ENCODE measurements around the gene DDX41.
"Not testable (repeated sequence)": the region's sequence is repeated elsewhere in the genome, so short reads cannot be mapped to it uniquely, and the experiment has no call there.

DDX41 gene

DNA sequence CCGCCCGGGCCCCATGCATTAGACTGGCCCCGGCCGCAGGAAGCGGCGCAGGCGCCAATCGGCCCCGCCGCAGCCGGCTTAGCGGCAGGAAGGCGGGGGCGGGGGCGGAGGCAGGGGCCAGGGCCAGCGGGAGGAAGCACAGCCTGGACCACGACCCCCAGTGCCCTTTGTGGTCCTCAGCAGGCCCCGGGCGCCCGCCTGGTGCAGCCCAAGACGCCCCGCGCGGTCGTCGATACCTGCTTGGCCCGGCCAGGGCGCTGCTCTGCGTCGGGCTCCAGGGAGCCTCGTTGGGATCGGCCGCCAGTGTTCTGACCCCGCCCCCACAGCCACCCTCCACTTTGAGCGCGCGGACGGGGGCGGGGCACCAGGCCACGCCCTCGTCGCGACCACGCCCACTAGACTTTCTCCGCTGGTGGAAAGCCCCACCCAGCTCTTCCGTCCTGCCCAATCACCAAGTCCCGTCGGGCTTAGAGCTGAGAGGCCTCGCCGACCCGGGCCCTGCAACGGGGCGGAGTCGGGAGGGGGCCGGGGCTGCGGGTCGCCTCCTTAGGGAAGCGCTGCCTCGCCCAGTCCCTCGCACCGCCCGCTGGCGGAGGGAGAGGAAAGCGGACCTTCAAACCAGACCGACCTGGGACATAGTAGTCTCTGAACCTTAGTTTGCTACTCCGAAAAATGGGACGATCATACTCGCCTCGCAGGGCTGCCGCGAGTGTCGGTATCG, 19.3 kb downstream of the DDX41 start, which contains the start of gene PDLIM7:
Gene PDLIM7, minus strand, starts transcription at position 313 of the 721 bp plus-strand sequence. CDS start 1,092 bp downstream, outside the sequence.
- peak; percentile 99 for DNase-seq

DNA sequence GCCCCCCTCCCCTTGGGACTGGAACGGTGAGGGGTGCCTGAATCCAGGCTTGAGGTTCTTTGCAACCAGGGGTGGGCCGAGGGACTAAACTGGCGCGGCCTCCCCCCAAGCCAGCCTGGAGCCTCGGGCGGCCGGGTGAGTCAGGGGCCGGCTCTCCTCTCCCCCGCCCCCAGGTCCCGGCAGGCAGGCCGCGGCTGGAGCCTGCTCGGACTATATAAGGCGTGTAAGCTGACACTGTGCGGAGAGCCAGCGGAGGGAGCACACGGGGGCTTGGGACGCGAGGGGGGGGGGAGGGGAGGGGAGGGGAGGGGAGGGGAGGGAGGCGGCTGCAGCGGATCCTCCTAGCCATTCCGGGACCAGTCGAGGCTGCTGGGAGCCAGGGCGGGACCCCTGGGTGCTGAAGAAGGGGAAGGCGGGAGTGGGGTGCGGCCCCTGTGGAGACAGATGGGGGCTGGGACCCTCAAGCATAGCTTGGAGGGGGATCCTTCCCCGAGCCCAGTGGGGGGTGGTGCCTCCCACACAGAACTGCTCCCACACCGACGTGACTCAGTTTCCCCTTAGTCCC, 20.0 kb downstream of the DDX41 start:
- peak; percentile 86 for DNase-seq

DNA sequence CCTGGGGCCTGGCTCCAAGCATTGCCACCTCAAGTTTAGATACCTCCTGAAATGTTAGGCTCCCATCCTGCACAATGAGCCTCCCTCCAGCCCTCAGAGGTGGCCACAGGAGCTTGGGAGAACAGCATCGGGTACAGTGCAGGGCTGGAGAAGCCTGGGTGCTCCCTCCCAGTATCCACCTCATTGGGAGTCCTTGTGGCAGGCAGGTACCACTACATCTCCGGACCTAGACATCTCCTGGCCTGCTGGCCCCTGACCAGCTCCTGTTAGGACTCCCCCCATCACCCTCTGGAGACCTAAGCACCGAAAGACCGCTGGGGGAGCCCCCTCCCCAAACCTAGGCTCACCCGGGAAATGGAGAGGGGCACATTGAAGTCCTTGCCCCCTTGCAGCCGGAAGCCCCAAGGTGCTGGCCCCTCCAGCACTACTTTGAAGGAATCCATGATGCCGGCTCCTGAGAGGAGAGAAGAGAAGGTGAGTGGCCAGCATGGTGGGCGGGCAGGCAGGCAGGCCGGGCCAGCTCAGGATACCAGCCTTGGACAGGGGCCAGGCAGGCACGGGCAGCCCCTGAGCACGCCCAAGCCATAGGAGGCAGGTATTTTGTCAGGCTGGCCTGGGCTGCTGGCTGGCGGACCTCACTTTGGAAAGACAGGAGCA, 20.6 kb downstream of the DDX41 start:
- no peak for DNase-seq

DNA sequence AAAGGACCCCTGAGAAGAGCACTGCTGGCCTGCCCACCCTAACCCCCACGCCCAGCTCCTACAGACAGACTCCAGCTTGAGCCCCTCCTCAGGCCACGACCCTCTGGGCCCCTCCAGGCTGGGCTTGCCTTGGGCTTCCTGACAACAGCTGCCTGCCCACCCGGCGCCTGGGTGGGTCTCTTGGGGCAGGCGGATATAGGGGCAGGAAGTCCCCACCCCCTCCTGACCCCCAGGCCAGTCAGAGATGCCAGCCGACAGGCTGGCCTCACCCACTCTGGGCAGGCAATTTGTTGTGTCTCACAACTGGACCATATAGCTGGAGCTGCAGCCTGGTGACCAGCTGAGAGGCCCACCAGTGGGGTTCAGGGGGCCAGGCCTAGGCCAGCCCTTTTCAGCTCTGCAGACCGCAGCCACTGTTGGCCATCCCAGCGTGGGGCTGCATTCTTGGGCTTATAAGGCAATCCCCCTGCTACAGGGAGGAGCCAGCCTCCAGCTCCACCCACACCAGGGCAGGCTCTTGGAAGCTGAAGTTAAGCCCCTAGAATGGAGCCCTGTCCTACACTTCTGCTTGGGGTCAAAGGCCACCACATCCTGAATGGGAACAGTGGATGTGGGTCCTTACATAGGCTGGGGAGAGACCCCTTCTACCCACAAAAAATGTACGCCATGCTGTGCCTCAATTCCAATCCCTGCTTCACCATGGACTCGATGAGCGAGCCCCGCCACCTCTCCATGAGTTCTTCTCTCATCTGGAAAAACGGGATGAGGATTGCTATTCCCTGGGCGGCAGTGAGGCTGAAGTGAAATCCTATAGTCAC, 21.3 kb downstream of the DDX41 start:
- DNase-seq = peak; percentile 61

DNA sequence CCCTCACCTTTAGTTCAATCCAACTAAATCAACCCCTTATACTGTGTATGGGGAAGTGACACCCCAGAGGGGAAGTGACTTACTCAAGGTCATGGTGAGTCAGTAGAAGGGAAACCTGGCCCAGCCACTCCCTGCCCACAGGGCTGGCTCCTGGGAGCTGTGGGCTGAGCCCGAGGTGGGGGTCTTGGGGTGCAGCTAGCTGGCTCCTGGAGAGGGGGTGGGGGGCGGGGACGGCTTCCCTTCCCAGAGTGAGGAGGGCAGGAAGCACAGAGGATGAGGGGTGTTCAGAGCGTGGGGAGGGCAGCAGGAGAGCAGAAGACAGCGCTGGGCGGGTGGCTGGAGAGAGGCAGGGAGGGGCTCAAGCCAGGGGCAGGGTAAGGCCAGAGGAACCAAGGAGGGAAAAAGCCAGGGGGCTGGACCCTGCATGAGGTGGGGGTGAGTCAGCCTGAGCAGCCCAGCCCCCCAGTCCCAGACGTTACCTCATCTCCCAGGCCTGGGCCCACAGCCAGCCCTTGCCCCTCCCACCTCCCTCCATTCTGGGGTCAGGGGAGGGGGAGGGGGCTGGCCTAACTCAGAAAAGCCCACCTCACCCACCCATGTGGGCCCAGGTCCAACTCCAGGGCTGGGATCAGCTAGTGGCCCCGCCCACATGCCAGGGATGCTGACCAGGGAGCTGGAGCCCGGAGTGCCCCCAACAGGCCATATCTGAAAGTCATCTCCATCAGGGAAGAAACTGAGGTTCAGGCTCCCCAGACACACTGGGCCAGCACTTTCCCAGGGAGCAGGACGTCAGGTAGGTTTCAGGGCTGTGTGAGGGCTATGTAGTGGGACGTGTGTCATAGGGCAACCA, 22.2 kb downstream of the DDX41 start:
- no peak for DNase-seq

DNA sequence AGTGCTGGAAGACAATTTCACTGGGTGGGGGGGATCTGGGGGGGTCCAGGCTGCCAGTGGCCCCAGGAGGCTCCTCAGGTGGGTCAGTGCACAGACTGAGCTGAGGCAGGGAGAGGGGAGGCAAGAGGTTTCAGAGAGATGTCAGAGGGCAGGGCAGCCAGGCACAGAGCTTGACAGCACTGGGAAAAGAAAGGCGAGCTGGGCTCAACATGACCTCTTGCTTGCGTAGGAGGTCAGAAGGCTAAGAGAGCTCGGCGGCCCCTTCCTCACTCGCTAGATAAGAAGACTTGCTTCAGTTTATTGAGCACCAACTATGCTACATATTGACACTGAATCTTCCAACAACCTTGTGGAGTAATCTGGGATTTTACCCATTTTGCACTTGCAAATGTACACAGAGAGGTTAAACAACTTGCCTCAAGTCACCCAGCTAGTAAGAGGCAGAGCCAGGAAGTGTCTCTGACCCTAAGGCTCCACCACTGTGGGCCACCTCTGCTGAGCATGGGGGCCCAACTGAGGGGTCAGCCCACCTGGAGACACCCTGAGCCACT, 22.9 kb downstream of the DDX41 start:
- no peak for DNase-seq

DNA sequence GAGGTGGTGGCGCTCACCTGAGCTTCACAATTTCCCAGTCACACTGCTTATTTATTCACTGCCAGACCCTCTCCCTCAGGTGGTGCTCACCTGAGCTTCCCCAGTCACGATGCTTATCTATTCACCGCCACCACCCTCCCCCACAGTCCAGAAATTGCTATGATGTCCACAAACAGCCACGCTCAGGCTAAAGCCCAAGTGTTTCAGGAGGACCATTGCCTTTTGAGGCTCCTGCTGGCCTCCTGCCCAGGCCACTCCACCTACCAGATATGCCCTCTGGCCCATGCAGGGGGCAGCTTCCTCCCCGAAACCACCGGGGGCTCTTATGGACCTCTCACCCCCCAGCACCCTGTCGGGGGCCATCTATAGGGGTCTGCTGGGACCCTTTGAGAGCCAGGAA, 23.9 kb downstream of the DDX41 start:
- DNase-seq = no peak

DNA sequence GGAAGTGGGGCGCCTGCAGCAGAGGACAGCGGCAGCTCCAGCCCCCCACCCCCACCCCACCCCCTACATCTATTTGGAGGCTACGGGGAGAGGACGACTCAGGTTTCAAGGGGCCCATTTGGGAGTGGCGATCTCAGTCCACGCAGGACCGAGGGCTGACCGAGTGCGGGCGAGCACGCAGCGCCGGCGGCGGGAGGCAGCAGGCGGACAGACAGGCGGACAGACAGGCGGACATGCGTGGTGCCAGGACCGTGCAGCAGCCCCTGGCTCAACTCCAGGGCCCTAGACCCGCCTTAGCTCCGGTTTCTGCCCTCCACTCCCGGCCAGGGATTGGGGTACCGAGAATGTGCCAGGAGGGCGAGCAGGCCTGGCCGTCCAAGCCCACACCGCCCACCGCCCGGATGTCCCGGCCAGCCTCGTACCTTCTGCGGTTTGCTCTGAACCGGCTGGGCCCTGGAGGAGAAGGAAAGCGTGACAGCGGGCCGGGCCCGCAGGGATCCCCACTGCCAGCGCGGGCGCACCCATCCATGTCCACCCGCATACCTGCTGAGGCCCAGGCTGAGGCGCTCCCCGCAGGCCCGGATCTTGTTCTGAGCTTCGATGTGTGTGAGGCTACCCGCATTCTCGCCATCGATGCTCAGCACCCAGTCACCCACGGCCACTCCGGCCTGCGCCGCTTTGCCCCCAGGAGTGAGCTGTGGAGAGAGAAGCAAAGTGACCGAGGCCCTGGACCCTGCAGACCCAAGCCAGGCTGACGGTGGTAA, 24.6 kb downstream of the DDX41 start:
- DNase-seq = no peak

DNA sequence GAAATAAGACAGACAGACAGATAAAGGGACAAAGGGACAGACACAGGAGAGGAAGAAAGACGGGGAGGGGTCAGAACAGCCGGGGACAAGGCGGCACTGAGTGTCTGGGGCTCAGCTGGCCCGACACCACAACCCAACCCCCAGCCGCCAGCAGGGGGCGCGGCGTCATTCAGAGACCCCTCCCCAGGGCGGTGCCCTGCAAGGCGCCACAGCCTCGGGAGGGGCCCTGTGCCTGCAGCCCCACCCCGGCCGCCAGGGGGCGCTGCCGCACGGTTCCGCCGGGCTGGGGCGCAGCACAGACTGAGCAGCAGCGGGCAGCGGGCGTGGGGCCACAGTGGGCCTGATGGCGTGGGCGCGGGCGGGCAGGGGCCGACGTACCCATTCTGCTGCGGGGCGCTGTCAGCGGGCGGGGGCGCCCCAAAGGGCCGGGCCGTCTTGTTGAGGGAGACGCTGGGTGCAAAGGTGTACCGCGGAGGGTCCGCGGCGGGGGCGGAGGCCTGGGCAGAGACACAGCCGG, 25.3 kb downstream of the DDX41 start:
- peak; percentile 38 for DNase-seq

DNA sequence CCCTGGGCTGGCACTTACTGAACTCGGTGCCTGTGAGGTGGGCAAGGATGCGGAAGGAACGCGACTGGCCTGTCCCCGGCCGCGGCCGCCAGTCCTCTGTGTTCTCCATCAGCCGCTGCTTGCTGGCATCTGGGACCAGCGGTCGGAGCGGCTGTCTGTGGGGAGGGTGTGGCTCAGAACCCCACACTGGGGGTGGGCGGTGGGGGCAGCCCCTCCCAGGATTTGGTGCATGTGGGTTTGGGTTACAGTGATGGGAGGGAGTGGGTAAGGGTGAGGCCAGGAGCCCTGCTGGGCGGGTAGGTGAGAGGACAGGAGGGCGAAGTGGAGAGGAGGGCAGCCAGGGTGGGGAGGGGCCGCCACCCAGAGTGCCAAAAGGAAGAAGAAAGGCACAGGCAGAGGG, 25.8 kb downstream of the DDX41 start:
- no peak for DNase-seq

DNA sequence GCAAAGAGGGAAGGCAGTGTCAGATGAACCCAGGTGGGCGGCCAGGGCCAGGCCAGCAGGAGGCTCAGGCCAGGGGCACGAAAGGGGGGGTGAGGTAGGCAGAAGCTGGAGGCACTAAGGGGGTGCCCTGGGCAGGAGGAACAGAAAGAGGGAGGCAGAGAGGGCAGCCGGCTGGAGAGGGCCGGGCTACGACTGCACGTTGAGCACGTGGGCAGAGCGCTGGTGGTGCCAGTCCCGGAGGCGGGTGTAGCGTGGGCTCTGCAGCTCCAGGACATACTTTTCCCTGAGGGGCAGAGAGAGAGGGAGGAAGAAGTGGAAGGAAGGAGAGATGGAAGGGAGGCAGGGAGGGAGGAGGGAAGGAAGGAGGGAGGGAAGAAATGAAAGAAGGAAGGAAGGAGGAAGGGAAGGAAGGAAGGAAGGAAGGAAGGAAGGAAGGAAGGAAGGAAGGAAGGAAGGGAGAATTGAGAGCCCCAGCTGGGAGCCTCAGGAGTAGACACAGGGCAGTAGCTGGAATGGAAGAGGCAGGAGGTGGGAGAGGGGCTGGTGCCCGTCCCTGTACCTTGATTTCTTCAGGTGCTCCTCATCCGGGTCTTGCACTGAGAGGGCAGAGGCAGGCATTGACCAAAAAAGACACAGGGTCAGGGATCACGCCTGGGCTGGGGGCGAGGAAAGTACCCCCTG, 26.3 kb downstream of the DDX41 start:
- DNase-seq = no peak

DNA sequence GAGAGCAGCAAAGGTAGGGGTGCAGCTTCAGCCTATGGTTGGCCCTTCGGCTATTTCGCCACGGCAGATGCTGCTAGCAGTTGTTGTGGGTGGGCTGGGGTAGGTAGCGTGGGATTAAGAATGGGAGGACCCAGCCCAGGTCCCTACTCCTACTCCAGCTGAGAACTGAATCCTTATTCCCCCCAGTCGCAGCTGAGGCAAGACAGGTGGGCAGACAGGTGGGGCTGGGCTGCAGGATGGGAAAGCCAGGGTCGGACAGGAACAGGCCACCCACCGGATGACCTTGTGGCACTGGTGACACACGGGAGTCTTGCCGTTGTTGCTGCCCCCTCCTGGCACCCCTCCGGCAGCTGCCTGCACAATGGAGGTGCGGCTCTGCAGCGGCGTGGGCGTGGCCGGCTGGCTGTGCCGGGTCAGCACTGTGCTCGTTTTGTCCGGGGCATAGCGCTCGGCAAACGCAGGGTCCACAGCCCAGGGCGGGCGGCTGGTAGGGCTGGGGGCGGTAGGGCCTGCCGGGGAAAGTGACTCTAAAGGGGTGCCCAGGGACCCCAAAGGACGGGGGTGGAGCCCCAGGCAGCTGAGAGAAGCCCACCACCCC, 27.5 kb downstream of the DDX41 start:
- DNase-seq = no peak

DNA sequence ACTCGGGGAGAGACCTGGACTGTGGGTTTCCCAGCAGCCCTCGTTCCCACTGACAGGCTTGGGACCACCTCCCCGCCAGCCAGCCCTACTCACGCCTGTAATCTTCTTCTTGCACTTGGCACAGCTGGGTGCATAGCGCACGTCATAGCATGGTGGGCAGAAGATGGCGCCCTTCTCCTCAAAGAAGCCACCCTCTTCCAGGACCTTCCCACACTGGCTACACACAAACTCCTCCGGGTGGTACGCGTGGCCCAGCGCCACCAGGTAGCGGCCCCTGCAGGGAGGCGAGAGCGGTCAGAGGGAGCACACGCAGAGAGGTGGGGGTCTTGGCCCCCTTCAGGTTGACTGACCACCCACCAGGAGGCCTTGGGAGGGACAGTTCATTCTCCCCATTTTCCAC, 28.8 kb downstream of the DDX41 start:
- no peak for DNase-seq

DNA sequence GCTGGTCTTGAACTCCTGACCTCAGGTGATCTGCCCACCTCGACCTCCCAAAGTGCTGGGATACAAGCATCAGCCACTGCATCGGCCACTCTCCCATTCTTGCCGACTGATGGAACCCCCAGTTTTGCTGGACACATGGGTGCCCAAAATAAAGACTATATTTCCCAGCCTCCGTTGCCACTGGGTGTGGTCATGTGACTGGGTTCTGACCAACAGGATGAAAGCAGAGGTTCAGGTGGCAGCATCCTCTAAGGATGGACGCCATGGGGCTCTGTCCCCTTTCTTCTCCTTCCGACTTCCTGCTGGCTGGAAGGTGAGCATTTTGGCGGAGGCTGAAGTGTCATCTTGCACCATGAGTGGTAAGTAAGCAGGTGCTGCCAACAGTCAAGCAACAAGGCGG, 29.6 kb downstream of the DDX41 start:
- DNase-seq = no peak

DNA sequence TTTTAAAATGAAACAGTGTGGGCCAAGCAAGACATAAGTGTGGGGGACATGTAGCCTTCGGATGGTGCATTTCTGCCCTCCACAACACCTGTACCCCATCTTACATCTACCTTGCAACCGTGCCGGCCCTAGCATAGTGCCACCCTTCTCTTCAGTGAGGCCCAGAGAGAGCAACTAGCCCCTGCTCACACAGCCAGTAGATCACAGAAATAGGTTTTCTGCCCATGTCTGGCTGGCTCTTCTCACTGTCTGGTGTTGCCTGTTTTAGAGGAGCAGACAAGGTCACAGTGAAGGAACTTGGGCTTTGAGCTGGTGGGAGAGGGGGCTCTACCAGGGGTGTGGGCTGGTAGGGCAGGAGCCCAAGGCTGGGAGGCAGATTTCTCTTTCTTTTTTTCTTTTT, 30.5 kb downstream of the DDX41 start:
- no peak for DNase-seq

DNA sequence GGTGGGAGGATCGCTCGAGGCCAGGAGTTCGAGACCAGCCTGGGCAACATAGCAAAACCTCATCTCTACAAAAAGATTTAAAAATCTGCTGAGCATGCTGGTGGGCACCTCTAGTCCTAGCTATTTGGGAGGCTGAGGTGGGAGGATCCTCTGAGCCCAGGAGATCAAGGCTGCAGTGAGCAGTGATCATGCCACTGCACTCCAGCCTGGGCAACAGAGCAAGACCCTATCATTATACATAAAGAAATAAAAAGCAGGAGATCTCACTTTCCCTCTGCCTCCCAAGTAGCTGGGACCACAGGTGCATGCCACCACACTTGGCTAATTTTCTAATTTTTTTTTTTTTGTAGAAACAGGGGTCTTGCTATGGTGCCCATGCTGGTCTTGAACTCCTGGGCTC, 31.0 kb downstream of the DDX41 start:
- not testable (repeated sequence) for DNase-seq

DNA sequence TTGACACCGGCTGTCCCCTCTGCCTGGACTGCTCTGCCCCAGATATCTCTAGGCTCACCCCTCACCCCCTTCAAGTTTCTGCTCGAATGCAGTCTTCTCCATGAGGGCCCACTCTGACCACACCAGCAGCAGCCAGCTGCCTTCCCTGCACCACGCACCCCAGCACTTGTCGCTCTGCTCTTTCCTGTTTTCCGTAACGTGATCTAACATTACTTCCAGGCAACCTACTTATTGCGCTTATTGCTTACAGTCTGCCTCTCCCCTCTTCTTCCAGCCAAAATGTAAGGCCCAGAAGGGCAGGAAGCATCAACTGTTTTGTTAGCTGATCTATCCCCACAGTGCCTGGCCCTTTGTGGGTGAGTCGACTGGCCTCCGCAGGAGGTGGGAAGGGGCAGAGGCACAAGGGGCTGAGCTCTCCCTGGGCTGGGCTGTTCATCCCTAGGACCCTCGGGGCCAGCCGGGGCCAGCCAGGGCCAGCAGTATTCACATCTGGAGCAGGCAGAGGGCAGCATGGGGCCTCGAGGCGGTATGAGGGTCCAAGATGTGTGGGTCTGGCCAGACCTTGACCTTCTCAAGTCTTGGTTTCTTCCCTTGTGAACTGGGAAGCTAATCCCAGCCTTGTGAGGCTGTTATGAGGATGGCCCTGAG, 31.7 kb downstream of the DDX41 start:
- DNase-seq = no peak

DNA sequence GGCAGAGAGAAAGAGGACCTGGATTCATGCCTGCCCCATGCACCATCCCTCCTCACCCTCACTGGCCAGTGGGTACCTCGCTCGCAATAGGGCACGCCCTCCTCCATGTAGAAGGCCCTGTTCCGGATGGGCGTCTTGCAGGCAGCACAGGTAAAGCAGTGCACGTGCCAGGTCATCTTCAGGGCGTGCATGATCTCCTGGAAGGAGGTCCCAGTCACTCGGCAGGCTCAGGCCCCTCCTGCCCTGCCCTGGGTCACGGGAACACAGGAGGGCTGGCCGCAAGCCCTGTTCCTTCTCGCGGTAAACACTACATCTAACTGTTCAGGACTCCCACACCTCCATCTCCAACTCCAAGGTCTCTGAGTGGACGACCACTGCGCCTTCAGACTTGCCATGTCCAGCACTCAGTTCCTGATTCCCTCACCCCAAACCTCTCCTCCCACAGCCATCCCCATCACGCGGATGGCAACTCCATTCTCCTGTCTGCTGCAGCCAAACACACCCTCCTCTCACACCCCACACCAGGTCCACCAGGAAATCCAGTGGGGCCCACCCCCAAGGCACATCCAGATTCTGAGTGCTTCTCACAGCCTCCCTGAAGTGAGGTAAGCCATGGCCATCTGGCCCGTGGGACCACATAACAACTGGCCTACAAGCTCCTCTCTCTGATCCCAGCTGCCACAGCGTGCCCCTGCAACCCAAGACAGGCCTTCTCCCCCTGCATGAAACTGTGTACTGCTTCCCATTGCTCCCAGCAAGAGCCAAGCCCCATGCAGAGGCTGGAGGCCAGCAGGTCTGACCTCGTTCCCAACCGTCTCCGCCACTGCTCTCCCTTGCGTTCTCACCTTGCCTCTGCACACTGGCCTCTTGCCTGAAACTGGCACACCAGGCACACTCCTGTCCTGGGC, 32.5 kb downstream of the DDX41 start:
- DNase-seq = no peak

Data from right kidney (tissue), 1 donor.